Muscle layer of duodenum (tissue), 2 donors: ENCODE data around the gene S100A5.
A peak's percentile ranks its signal among the peaks of the same experiment; 100 is the strongest.
"Not testable (repeated sequence)": the region's sequence is repeated elsewhere in the genome, so short reads cannot be mapped to it uniquely, and the experiment has no call there.

Source experiments
- H3K27ac ChIP-seq: one replicate; pipeline ENCODE4 v1.7.0; 2013; ENCODE audit warnings: mild to moderate bottlenecking, low read length
- H3K27me3 ChIP-seq: one replicate; pipeline ENCODE4 v1.7.0; 2013; ENCODE audit warnings: low read depth, mild to moderate bottlenecking, control low read depth, low read length
- H3K36me3 ChIP-seq, 2 donors: one replicate each; pipeline ENCODE4 v1.7.0; 2013; ENCODE audit warnings: low read length in 2 of 2, control low read depth in 1 of 2, mild to moderate bottlenecking in 1 of 2; ENCODE audit not compliant: insufficient read depth in 2 of 2, control insufficient read depth in 1 of 2
- H3K4me1 ChIP-seq, 2 donors: one replicate each; pipeline ENCODE4 v1.7.0; 2013; ENCODE audit warnings: low read length in 2 of 2, mild to moderate bottlenecking in 2 of 2, control low read depth in 1 of 2, moderate library complexity in 1 of 2; ENCODE audit not compliant: insufficient read depth in 2 of 2, control insufficient read depth in 1 of 2
- H3K4me3 ChIP-seq, 2 donors: one replicate each; pipeline ENCODE4 v1.7.0; 2013; ENCODE audit warnings: low read length in 2 of 2, low read depth in 1 of 2, mild to moderate bottlenecking in 1 of 2
- H3K9me3 ChIP-seq, 2 donors: one replicate each; pipeline ENCODE4 v1.7.0; 2013; ENCODE audit warnings: low read length in 2 of 2, control low read depth in 1 of 2, mild to moderate bottlenecking in 1 of 2; ENCODE audit not compliant: control insufficient read depth in 1 of 2
- donor health status: healthy.

The S100A5 gene

DNA sequence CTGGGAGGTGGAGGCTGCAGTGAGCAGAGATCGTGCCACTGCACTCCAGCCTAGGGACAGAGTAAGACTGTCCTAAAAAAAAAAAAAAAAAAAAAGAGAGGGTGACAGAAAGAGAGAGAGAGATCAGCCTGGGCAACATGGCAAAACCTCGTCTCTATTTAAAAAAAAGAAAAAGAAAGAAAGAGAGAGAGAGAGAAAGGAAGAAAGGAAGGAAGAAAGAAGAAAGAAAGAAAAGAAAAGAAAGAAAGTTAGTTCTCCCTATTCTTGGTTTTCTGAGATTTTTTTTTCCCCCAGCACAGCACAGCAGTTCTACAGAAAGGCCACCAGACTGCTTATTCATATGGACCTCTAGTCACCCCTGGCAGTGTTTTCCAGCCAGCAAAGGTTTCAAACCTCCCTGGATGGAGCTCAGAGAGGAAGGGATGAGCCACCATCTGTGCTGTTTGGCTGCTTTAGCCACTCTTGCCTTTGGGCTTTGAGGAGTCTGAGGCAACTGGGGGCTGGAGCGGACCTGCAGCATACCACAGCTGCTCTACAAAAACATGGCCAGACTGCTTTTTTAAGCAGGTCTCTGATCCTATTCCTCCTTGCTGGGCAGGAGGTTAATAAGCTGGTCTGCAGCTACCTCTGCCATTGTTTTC is 15.5 kb downstream of the S100A5 start:
- H3K27me3 ChIP-seq, result no peaks in the 10 kb centered on the region
- H3K27ac ChIP-seq, result no peak overlapping the region
- H3K4me1 ChIP-seq, result no peaks in the 10 kb centered on the region
- no peaks in the 10 kb centered on the region for H3K9me3 ChIP-seq
- no peak overlapping the region for H3K4me3 ChIP-seq
- H3K36me3 ChIP-seq, result no peaks in the 10 kb centered on the region

DNA sequence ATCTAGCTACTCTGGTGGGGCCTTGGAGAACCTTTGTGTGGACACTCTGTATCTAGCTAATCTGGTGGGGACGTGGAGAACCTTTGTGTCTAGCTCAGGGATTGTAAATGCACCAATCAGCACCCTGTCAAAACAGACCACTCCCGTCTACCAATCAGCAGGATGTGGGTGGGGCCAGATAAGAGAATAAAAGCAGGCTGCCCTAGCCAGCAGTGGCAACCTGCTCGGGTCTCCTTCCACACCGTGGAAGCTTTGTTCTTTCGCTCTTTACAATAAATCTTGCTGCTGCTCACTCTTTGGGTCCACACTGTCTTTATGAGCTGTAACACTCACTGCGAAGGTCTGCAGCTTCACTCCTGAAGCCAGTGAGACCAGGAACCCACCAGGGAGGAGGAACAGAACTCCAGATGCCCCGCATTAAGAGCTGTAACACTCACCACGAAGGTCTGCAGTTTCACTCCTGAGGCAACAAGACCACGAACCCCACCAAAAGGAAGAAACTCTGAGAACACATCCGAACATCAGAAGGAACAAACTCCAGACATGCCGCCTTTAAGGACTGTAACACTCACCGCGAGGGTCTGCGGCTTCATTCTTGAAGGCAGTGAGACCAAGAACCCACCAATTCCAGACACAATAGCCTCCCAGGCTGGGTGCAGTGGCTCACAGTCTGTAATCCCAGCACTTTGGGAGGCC is 18.2 kb downstream of the S100A5 start:
- H3K27me3 ChIP-seq, H3K4me1 ChIP-seq, H3K36me3 ChIP-seq, H3K9me3 ChIP-seq, H3K27ac ChIP-seq, H3K4me3 ChIP-seq: not testable (repeated sequence)

DNA sequence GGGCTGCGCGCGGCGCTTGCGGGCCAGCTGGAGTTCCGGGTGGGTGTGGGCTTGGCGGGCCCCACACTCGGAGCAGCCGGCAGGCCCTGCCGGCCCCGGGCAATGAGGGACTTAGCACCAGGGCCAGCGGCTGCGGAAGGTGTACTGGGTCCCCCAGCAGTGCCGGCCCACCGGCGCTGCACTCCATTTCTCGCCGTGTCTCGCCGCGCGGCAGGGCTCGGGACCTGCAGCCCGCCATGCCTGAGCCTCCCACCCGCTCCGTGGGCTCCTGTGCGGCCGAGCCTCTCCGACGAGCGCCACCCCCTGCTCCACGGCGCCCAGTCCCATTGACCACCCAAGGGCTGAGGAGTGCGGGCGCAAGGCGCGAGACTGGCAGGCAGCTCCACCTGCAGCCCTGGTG is 18.9 kb downstream of the S100A5 start:
- H3K9me3 ChIP-seq, H3K27ac ChIP-seq, H3K4me3 ChIP-seq, H3K36me3 ChIP-seq, H3K27me3 ChIP-seq, H3K4me1 ChIP-seq: not testable (repeated sequence)

- no peak overlapping the region for H3K4me3 ChIP-seq
- H3K9me3 ChIP-seq, result no peaks in the 10 kb centered on the region
- H3K27me3 ChIP-seq, result no peaks in the 10 kb centered on the region
- H3K27ac ChIP-seq, result peak overlapping the region; percentile 45
- no peaks in the 10 kb centered on the region for H3K4me1 ChIP-seq
- H3K36me3 ChIP-seq, result no peaks in the 10 kb centered on the region
Observed at GRCh38 chr1:153520818-153521476, 19.8 kb downstream of the S100A5 start.

DNA sequence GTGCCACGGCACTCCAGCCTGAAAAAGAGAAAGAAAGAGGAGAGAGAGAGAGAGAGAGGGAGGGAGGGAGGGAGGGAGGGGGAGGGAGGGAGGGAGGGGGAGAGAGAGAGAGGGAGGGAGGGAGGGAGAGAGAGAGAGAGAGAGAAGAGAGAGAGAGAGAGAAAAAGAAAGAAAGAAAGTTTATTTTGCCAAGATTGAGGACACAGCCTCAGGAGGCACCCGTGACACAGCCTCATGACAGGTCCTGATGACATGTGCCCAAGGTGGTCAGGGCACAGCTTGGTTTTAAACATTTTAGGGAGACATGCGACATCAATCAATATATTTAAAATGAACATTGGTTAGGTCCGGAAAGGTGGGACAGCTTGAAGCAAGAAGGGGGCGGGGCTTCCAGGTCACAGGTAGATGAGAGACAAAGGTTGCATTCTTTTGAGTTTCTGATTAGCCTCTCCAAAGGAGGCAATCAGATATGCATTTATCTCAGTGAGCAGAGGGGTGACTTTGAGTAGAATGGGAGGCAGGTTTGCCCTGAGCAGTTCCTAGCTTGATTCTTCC is 20.5 kb downstream of the S100A5 start:
- H3K4me1 ChIP-seq, H3K36me3 ChIP-seq, H3K9me3 ChIP-seq, H3K27me3 ChIP-seq, H3K4me3 ChIP-seq: not testable (repeated sequence)
- peak overlapping the region; percentile 45 for H3K27ac ChIP-seq

DNA sequence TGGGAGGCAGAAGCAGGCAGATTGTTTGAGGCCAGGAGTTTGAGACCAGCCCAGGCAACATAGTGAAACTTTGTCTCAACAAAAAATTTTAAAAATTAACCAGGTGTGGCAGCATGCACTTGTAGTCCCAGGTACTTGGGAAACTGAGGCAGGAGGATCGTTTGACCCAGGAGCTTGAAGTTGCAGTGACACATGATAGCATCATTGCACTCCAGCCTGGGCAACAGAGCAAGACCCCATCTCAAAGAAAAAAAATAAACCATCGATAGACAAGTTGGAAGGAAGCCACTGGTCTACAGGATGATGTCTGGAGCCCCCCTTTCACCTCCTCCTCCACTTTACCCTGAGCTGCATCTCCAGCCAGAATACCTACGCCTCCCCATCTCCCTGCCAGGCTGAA is 21.5 kb downstream of the S100A5 start:
- no peaks in the 10 kb centered on the region for H3K4me1 ChIP-seq
- no peaks in the 10 kb centered on the region for H3K9me3 ChIP-seq
- H3K27ac ChIP-seq, result no peak overlapping the region
- H3K4me3 ChIP-seq, result no peak overlapping the region
- no peaks in the 10 kb centered on the region for H3K27me3 ChIP-seq
- no peaks in the 10 kb centered on the region for H3K36me3 ChIP-seq

GRCh38 chr1:153515504-153516394 is 25.0 kb downstream of the S100A5 start:
- no peaks in the 10 kb centered on the region for H3K9me3 ChIP-seq
- peak overlapping the region; percentile 84 for H3K27ac ChIP-seq
- no peak overlapping the region for H3K4me3 ChIP-seq
- H3K36me3 ChIP-seq, result no peaks in the 10 kb centered on the region
- no peaks in the 10 kb centered on the region for H3K27me3 ChIP-seq
- H3K4me1 ChIP-seq, result no peaks in the 10 kb centered on the region

- H3K27ac ChIP-seq, result no peak overlapping the region
- H3K27me3 ChIP-seq, result no peaks in the 10 kb centered on the region
- no peak overlapping the region for H3K4me3 ChIP-seq
- H3K9me3 ChIP-seq, result no peaks in the 10 kb centered on the region
- no peaks in the 10 kb centered on the region for H3K36me3 ChIP-seq
- no peaks in the 10 kb centered on the region for H3K4me1 ChIP-seq
Observed at GRCh38 chr1:153513666-153514065, 27.1 kb downstream of the S100A5 start.

GRCh38 chr1:153513023-153513422 is 27.7 kb downstream of the S100A5 start:
- Histone ChIP-seq H3K27ac (no peak overlapping the region), H3K4me3 (no peak overlapping the region), H3K36me3 (no peaks in the 10 kb centered on the region), H3K9me3 (no peaks in the 10 kb centered on the region), H3K27me3 (no peaks in the 10 kb centered on the region), H3K4me1 (no peaks in the 10 kb centered on the region)

DNA sequence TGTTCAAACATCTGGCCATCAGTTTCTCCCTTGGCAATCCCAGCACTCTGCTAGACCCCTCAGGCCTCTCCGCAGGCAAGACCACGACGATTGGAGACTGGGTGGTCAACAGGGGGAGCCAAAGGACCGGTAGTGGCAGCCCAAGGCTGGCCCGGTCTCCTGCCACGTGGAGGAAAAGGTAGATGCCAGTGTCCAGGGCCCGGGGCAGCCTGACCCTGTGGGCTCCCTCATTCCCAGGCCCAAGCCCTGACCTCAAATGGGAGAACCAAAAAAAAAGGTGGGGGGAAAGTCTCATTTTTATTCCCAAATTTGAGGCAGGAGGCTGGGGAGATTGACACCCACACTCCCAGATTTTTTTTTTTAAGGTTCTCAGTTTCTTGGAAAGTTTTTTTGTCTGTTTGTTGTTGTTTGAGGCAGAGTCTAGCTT is 29.7 kb downstream of the S100A5 start:
- no peak overlapping the region for H3K27ac ChIP-seq
- no peaks in the 10 kb centered on the region for H3K36me3 ChIP-seq
- peaks cover 13 to 16% of the 10 kb centered on the region in 2 donors for H3K4me1 ChIP-seq

More for the DNA sequence above, 29.7 kb downstream of the S100A5 start:
- Histone ChIP-seq H3K4me3 (no peak overlapping the region), H3K9me3 (no peaks in the 10 kb centered on the region), H3K27me3 (no peaks in the 10 kb centered on the region)
